HCT116 (cell line): ENCODE results near the gene JAK1. TPM values are rescaled to one million over a fixed set of nuclear protein-coding genes. Genes with fewer than 3 reads are reported as not detected.

ENCODE experiments used
- ATAC-seq: fragments of 200-7000 bp; cut with Tn5 transposase; 2 replicates; pipeline ENCODE4 v1.9.1; 2020; ENCODE audit warnings: mild to moderate bottlenecking, moderate library complexity
- BruUV-seq: library from RNA; stranded (reverse); fragments of 400-500 nt; replicated peaks from 2 replicates; lab custom pipeline; 2021; lab: Mats Ljungman, UMichigan
- CTCF ChIA-PET: fragments of 300-600 bp; sonication (Branson Sonifier 250); formaldehyde crosslinking; loops from one replicate; lab custom pipeline; 2021; ENCODE audit warnings: antibody characterized with exemption; lab: Charles Lee
- POLR2A ChIA-PET: fragments of 300-600, 350-600 bp; sonication (Branson Sonifier 250); formaldehyde crosslinking; loops from one replicate; lab custom pipeline; 2021; ENCODE audit warnings: antibody characterized with exemption; lab: Charles Lee
- RAD21 ChIA-PET, 2 experiments: fragments of 300-600 bp; sonication (Branson Sonifier 250); formaldehyde crosslinking; loops; one replicate each; lab custom pipeline; 2023; ENCODE audit warnings: low total read pairs in 2 of 2; ENCODE audit not compliant: uncharacterized antibody in 2 of 2, unreplicated experiment in 2 of 2, low non-redundant PET in 1 of 2; lab: Charles Lee
- DNase-seq: peaks from one replicate; pipeline ENCODE4 v3.0.0-alpha.2; 2010; ENCODE audit warnings: low read depth, low spot score
- H2AFZ ChIP-seq: fragments of 200-600 bp; shearing (Covaris generic), sonication (generic); 2 replicates; pipeline ENCODE4 v1.6.1; 2017; ENCODE audit warnings: low read depth, mixed run types, mixed read lengths, antibody characterized with exemption, low read length; ENCODE audit not compliant: poor library complexity, severe bottlenecking
- H3K27ac ChIP-seq: 2 replicates; pipeline ENCODE4 v1.5.1; 2012; ENCODE audit warnings: low read depth, low read length
- H3K27me3 ChIP-seq: fragments of 200-600 bp; sonication (generic); 2 replicates; pipeline ENCODE4 v1.6.1; 2016; ENCODE audit warnings: mixed run types, low read length, mixed read lengths; ENCODE audit not compliant: insufficient read depth
- H3K36me3 ChIP-seq, 2 experiments: fragments of 200-500 bp in 1 of 2; fragments of 200-600 bp in 1 of 2; sonication (Bioruptor generic) in 1 of 2; sonication (generic) in 1 of 2; 2 replicates each; pipeline versions ENCODE4 v1.5.1 to v1.6.1; 2014 to 2016; ENCODE audit warnings: low read length in 2 of 2, inconsistent platforms in 1 of 2, mixed read lengths in 1 of 2, mixed run types in 1 of 2; ENCODE audit not compliant: insufficient read depth in 2 of 2, control insufficient read depth in 1 of 2
- H3K4me1 ChIP-seq, 2 experiments: fragments of 200-600 bp in 1 of 2; sonication (generic) in 1 of 2; 2 replicates each; pipeline versions ENCODE4 v1.5.1 to v1.6.1; 2012 to 2017; ENCODE audit warnings: low read length in 2 of 2, inconsistent platforms in 1 of 2, mild to moderate bottlenecking in 1 of 2, mixed read lengths in 1 of 2, mixed run types in 1 of 2, moderate library complexity in 1 of 2; ENCODE audit not compliant: insufficient read depth in 2 of 2, control insufficient read depth in 1 of 2
- H3K4me2 ChIP-seq: fragments of 200-600 bp; sonication (generic); 2 replicates; pipeline ENCODE4 v1.6.1; 2017; ENCODE audit warnings: mixed run types, low read length, mixed read lengths
- H3K4me3 ChIP-seq, 2 experiments: fragments of 200-600 bp in 1 of 2; sonication (generic) in 1 of 2; replicated peaks in 1 of 2; 2 replicates each; pipeline ENCODE4 v1.5.1; 2011 to 2016; ENCODE audit warnings: low read length in 2 of 2, control low read depth in 1 of 2, low read depth in 1 of 2, mild to moderate bottlenecking in 1 of 2, mixed read lengths in 1 of 2, mixed run types in 1 of 2
- H3K79me2 ChIP-seq: fragments of 200-600 bp; sonication (generic); 2 replicates; pipeline ENCODE4 v1.6.1; 2017; ENCODE audit warnings: mild to moderate bottlenecking, mixed run types, low read length, moderate library complexity, mixed read lengths; ENCODE audit not compliant: insufficient read depth
- H3K9ac ChIP-seq: fragments of 200-600 bp; sonication (generic); 2 replicates; pipeline ENCODE4 v1.6.1; 2016; ENCODE audit warnings: low read length, mixed read lengths
- H3K9me2 ChIP-seq: fragments of 200-600 bp; sonication (generic), shearing (Covaris generic); 2 replicates; pipeline ENCODE4 v1.6.1; 2017; ENCODE audit warnings: mixed run types, mild to moderate bottlenecking, moderate library complexity; ENCODE audit not compliant: insufficient read depth
- H3K9me3 ChIP-seq, 2 experiments: fragments of 200-500 bp in 1 of 2; fragments of 200-600 bp in 1 of 2; sonication (Bioruptor generic) in 1 of 2; sonication (generic) in 1 of 2; 2 replicates each; pipeline ENCODE4 v1.6.1; 2014 to 2017; ENCODE audit warnings: low read length in 2 of 2, mixed read lengths in 2 of 2, inconsistent platforms in 1 of 2, low read depth in 1 of 2, mild to moderate bottlenecking in 1 of 2, mixed run types in 1 of 2, moderate library complexity in 1 of 2; ENCODE audit not compliant: control insufficient read depth in 1 of 2, insufficient read depth in 1 of 2
- H4K20me1 ChIP-seq: fragments of 200-600 bp; sonication (generic), shearing (Covaris generic); 2 replicates; pipeline ENCODE4 v1.6.1; 2017; ENCODE audit warnings: mixed run types, mild to moderate bottlenecking, moderate library complexity; ENCODE audit not compliant: insufficient read depth
- CEBPB ChIP-seq: IDR thresholded peaks from 2 replicates; pipeline ENCODE4 v1.6.1; 2012; ENCODE audit warnings: low read depth
- EGR1 ChIP-seq: IDR thresholded peaks from 2 replicates; pipeline ENCODE4 v1.6.1; 2012; ENCODE audit warnings: low read depth
- ELF1 ChIP-seq: IDR thresholded peaks from 2 replicates; pipeline ENCODE4 v1.6.1; 2012; ENCODE audit warnings: low read depth, borderline replicate concordance
- EZH2 ChIP-seq: fragments of 200-600 bp; sonication (generic); IDR thresholded peaks from 2 replicates; pipeline ENCODE4 v1.6.1; 2017; ENCODE audit warnings: antibody characterized with exemption, mixed run types
- EZH2phosphoT487 ChIP-seq: fragments of 200-600 bp; IDR thresholded peaks from 2 replicates; pipeline ENCODE4 v1.6.1; 2018; ENCODE audit warnings: antibody characterized with exemption, borderline replicate concordance
- JUND ChIP-seq: IDR thresholded peaks from 2 replicates; pipeline ENCODE4 v1.6.1; 2012
- POLR2AphosphoS5 ChIP-seq: IDR thresholded peaks from 2 replicates; pipeline ENCODE4 v1.6.1; 2011; ENCODE audit warnings: mild to moderate bottlenecking, low read depth, low read length, moderate library complexity
- RAD21 ChIP-seq: IDR thresholded peaks from 2 replicates; pipeline ENCODE4 v1.6.1; 2012; ENCODE audit warnings: low read depth, mild to moderate bottlenecking
- SP1 ChIP-seq: IDR thresholded peaks from 2 replicates; pipeline ENCODE4 v1.6.1; 2012; ENCODE audit warnings: low read depth
- SRF ChIP-seq: IDR thresholded peaks from 2 replicates; pipeline ENCODE4 v1.6.1; 2012; ENCODE audit warnings: low read depth
- TCF7L2 ChIP-seq: IDR thresholded peaks from 2 replicates; pipeline ENCODE4 v1.7.0; 2011; ENCODE audit warnings: borderline replicate concordance, inconsistent platforms; ENCODE audit not compliant: insufficient read depth, insufficient read length; ENCODE audit errors: extremely low read depth
- YY1 ChIP-seq: IDR thresholded peaks from 2 replicates; pipeline ENCODE4 v1.6.1; 2011; ENCODE audit warnings: low read length, low read depth, moderate library complexity, mild to moderate bottlenecking; ENCODE audit not compliant: insufficient replicate concordance; ENCODE audit errors: extremely low read depth
- ZFX ChIP-seq: fragments of 450-650 bp; IDR thresholded peaks from 2 replicates; pipeline ENCODE4 v1.6.1; 2017
- intact Hi-C: fragments of 100-400 bp; cut with micrococcal nuclease; formaldehyde crosslinking; loops from 2 replicates; pipeline ENCODE4 v1.10.0; 2022
- total RNA-seq: library from RNA; stranded (reverse); gene quantifications from one replicate; pipeline ENCODE4 v1.2.1, GENCODE V29; 2021; ENCODE audit not compliant: unreplicated experiment
- TF ChIP-seq, protein P1 (sequence below): IDR thresholded peaks from 2 replicates; pipeline ENCODE4 v1.6.1; 2012; ENCODE audit warnings: low read depth
- TF ChIP-seq, protein P2 (sequence below): IDR thresholded peaks from 2 replicates; pipeline ENCODE4 v1.6.1; 2012
- TF ChIP-seq, protein P3 (sequence below): IDR thresholded peaks from 2 replicates; pipeline ENCODE4 v1.6.1; 2012
- TF ChIP-seq, protein P4 (sequence below): IDR thresholded peaks from 2 replicates; pipeline ENCODE4 v1.6.1; 2011; ENCODE audit warnings: mild to moderate bottlenecking, low read length, moderate library complexity; ENCODE audit not compliant: insufficient replicate concordance; ENCODE audit errors: extremely low read depth

The JAK1 gene
- total RNA-seq, 1 experiment from 2014 or later: 53.2 TPM

DNA sequence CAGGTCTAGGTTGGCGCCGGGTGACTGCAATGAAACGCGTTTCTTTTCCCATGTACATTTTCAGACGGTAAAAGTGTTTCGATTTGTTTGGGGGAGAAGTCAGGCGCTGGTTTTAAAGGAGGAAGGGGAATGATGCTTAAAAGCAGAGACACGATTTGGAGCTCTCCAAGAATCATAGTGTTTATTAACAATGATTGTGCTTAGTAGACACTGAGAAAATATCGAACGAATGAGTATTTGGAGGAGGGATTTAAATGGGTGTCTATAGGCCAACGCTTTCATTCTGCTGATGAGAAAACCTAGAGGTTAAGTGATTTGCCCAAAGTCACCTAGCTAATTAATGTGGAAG lies 36.9 kb upstream of the JAK1 start:
- H3K4me3 ChIP-seq: peak overlapping the region; percentile 53 to 65
- no peaks in the 10 kb centered on the region for H3K9me2 ChIP-seq
- no peaks in the 10 kb centered on the region for H3K36me3 ChIP-seq
- H3K9ac ChIP-seq: peak overlapping the region; percentile 69
- no peaks in the 10 kb centered on the region for H4K20me1 ChIP-seq
- peak overlapping the region; percentile 98 for H2AFZ ChIP-seq
- peak overlapping the region; percentile 59; the same call in 1 of the 2 replicates for H3K27ac ChIP-seq
- DNase-seq: no peak
- H3K4me2 ChIP-seq: peak overlapping the region; percentile 94
- RAD21 ChIA-PET: no interaction called here
- POLR2A ChIA-PET: interaction anchor here (1.0 to 1.2 kb wide), 2 partner anchors 11 to 38 kb away, joined by 3 read pairs; no protein-coding TSS in a partner anchor
- H3K9me3 ChIP-seq: no peaks in the 10 kb centered on the region
- peak; percentile 4; the same call in 1 of the 2 replicates for ATAC-seq
- H3K4me1 ChIP-seq: peaks cover 4 to 18% of the 10 kb centered on the region in 2 experiments; a peak in 3 of 4 replicates
- no peaks in the 10 kb centered on the region for H3K27me3 ChIP-seq
- BruUV-seq: no TSS peak
- intact Hi-C loops: no loop called here
- CTCF ChIA-PET: interaction anchor here (1.5 kb wide), 1 partner anchor 17 kb away, joined by 5 read pairs; no protein-coding TSS in a partner anchor
- H3K79me2 ChIP-seq: no peaks in the 10 kb centered on the region
- TF ChIP-seq ZFX: no peak
- no peak for TF ChIP-seq EGR1
- TF ChIP-seq, protein P1, sequence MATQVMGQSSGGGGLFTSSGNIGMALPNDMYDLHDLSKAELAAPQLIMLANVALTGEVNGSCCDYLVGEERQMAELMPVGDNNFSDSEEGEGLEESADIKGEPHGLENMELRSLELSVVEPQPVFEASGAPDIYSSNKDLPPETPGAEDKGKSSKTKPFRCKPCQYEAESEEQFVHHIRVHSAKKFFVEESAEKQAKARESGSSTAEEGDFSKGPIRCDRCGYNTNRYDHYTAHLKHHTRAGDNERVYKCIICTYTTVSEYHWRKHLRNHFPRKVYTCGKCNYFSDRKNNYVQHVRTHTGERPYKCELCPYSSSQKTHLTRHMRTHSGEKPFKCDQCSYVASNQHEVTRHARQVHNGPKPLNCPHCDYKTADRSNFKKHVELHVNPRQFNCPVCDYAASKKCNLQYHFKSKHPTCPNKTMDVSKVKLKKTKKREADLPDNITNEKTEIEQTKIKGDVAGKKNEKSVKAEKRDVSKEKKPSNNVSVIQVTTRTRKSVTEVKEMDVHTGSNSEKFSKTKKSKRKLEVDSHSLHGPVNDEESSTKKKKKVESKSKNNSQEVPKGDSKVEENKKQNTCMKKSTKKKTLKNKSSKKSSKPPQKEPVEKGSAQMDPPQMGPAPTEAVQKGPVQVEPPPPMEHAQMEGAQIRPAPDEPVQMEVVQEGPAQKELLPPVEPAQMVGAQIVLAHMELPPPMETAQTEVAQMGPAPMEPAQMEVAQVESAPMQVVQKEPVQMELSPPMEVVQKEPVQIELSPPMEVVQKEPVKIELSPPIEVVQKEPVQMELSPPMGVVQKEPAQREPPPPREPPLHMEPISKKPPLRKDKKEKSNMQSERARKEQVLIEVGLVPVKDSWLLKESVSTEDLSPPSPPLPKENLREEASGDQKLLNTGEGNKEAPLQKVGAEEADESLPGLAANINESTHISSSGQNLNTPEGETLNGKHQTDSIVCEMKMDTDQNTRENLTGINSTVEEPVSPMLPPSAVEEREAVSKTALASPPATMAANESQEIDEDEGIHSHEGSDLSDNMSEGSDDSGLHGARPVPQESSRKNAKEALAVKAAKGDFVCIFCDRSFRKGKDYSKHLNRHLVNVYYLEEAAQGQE: no peak
- no peak for TF ChIP-seq CEBPB
- no peak for TF ChIP-seq EZH2phosphoT487
- TF ChIP-seq, protein P2, sequence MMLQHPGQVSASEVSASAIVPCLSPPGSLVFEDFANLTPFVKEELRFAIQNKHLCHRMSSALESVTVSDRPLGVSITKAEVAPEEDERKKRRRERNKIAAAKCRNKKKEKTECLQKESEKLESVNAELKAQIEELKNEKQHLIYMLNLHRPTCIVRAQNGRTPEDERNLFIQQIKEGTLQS: no peak
- no peak for TF ChIP-seq EZH2
- TF ChIP-seq SRF: no peak
- TF ChIP-seq, protein P3, sequence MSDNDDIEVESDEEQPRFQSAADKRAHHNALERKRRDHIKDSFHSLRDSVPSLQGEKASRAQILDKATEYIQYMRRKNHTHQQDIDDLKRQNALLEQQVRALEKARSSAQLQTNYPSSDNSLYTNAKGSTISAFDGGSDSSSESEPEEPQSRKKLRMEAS: no peak
- TF ChIP-seq JUND: no peak
- no peak for TF ChIP-seq POLR2AphosphoS5
- TF ChIP-seq RAD21: no peak
- no peak for TF ChIP-seq ELF1
- TF ChIP-seq, protein P4, sequence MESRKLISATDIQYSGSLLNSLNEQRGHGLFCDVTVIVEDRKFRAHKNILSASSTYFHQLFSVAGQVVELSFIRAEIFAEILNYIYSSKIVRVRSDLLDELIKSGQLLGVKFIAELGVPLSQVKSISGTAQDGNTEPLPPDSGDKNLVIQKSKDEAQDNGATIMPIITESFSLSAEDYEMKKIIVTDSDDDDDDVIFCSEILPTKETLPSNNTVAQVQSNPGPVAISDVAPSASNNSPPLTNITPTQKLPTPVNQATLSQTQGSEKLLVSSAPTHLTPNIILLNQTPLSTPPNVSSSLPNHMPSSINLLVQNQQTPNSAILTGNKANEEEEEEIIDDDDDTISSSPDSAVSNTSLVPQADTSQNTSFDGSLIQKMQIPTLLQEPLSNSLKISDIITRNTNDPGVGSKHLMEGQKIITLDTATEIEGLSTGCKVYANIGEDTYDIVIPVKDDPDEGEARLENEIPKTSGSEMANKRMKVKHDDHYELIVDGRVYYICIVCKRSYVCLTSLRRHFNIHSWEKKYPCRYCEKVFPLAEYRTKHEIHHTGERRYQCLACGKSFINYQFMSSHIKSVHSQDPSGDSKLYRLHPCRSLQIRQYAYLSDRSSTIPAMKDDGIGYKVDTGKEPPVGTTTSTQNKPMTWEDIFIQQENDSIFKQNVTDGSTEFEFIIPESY: no peak
- no peak for TF ChIP-seq YY1
- TF ChIP-seq SP1: no peak
- no peak for TF ChIP-seq TCF7L2
- TF ChIP-seq, all 23 proteins: peak for 0
